Endothelial cell (in vitro differentiated cells): ENCODE measurements around the gene NCAM1. TPM values are rescaled to one million over a fixed set of nuclear protein-coding genes. Genes with fewer than 3 reads are reported as not detected.

Experiments used
- DNase-seq: peaks from one replicate; pipeline ENCODE4 v3.0.0; 2021; ENCODE audit warnings: low spot score
- H3K27ac Mint-ChIP-seq: one replicate; pipeline ENCODE4 v1.8.0; 2021; ENCODE audit warnings: mixed read lengths, inconsistent platforms; ENCODE audit not compliant: unreplicated experiment
- H3K27me3 Mint-ChIP-seq: one replicate; pipeline ENCODE4 v1.8.0; 2021; ENCODE audit warnings: mild to moderate bottlenecking, moderate library complexity, mixed read lengths, inconsistent platforms; ENCODE audit not compliant: unreplicated experiment
- H3K36me3 Mint-ChIP-seq: one replicate; pipeline ENCODE4 v1.8.0; 2021; ENCODE audit warnings: mild to moderate bottlenecking, low read depth, mixed read lengths, inconsistent platforms; ENCODE audit not compliant: unreplicated experiment
- H3K4me1 Mint-ChIP-seq: one replicate; pipeline ENCODE4 v1.8.0; 2021; ENCODE audit warnings: mild to moderate bottlenecking, mixed read lengths, inconsistent platforms; ENCODE audit not compliant: unreplicated experiment
- H3K4me3 Mint-ChIP-seq: one replicate; pipeline ENCODE4 v1.8.0; 2021; ENCODE audit warnings: mild to moderate bottlenecking, mixed read lengths, inconsistent platforms; ENCODE audit not compliant: unreplicated experiment
- H3K9me3 Mint-ChIP-seq: one replicate; pipeline ENCODE4 v1.8.0; 2021; ENCODE audit warnings: mixed read lengths, inconsistent platforms; ENCODE audit not compliant: unreplicated experiment
- CTCF ChIP-seq: fragments of 200-600 bp; sonication (generic); IDR thresholded peaks from one replicate; pipeline ENCODE4 v1.5.0; 2021; ENCODE audit warnings: antibody characterized with exemption; ENCODE audit not compliant: unreplicated experiment
- total RNA-seq: library from RNA; stranded (reverse); fragmentation: NEBNext Ultra II Directional; extraction: Animal tissue kit (Norgen Biotek cat#: 25700); gene quantifications from one replicate; pipeline ENCODE4 v1.2.1, GENCODE V29; 2021; ENCODE audit not compliant: unreplicated experiment

NCAM1 gene
- total RNA-seq, 1 donor from 2014 or later: 21.9 TPM

DNA sequence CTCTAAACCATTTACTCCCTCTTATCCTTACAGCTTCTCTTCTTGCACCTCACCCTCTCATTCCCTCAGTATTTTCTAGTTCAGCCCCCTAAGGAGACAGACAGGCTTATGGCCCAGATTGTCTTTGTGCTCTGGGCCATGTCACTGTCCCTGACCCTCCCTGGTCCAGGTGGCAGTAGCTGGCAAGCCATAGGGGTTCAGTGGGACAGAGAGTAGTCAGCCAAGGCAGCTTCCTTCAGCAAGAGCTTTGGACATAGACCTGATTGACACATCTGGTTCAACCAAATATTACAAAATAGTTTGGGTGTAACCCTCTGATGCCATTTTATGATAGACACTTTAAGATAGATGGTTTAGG lies 53.9 kb downstream of the NCAM1 start:
- no peaks in the 10 kb centered on the region for H3K4me1 Mint-ChIP-seq
- peaks cover 3% of the 10 kb centered on the region for H3K27me3 Mint-ChIP-seq
- H3K9me3 Mint-ChIP-seq: no peaks in the 10 kb centered on the region
- no peak overlapping the region for H3K27ac Mint-ChIP-seq
- H3K4me3 Mint-ChIP-seq: no peak overlapping the region
- no peaks in the 10 kb centered on the region for H3K36me3 Mint-ChIP-seq
- no peak for DNase-seq
- TF ChIP-seq CTCF: no peak

DNA sequence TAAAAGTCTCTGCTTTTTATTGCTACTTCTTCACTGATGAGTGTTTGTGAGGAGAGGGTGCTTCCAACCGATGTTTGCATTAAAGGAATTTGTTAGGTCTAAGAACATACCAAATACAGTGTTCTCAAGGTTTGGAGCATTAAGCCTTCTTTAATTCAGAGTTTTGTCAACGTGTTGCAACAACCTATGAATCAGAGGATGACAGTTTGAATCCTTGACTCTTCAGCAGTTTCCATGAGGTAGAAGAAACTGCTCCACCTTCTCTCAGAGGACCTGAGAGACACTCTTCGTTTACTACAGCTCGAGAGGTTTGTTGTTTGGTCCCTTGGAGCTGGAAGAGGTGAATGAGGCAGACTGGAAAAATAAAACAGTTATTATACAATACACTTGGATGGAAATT lies 55.7 kb downstream of the NCAM1 start:
- no peaks in the 10 kb centered on the region for H3K9me3 Mint-ChIP-seq
- no peak overlapping the region for H3K4me3 Mint-ChIP-seq
- H3K36me3 Mint-ChIP-seq: no peaks in the 10 kb centered on the region
- H3K27me3 Mint-ChIP-seq: peaks cover 3% of the 10 kb centered on the region
- H3K27ac Mint-ChIP-seq: no peak overlapping the region
- no peaks in the 10 kb centered on the region for H3K4me1 Mint-ChIP-seq
- DNase-seq: no peak
- no peak for TF ChIP-seq CTCF

DNA sequence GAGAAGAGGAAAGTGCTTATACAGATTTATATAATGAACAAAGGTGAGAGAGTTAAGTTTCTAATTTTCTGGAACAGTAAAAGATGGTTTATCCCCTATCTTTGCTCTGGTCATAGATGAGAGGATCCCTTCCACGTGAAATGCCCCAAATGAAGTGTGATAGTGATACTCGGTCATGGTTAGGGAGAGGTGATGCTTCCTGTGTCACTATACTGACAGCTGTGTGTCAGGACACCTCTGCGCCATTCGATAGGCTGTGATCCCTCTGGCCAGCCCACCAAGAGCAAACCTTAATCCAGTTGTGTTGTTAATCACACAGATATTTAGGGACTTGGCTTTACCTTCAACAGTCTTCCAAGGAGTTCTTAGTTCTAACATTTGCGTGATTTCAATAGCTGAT lies 57.7 kb downstream of the NCAM1 start:
- TF ChIP-seq CTCF: no peak
- no peaks in the 10 kb centered on the region for H3K4me1 Mint-ChIP-seq
- H3K27me3 Mint-ChIP-seq: peaks cover 3% of the 10 kb centered on the region
- H3K36me3 Mint-ChIP-seq: no peaks in the 10 kb centered on the region
- no peak overlapping the region for H3K4me3 Mint-ChIP-seq
- no peak for DNase-seq
- H3K9me3 Mint-ChIP-seq: no peaks in the 10 kb centered on the region
- no peak overlapping the region for H3K27ac Mint-ChIP-seq

GRCh38 chr11:113019711-113020110 lies 58.5 kb downstream of the NCAM1 start:
- H3K36me3 Mint-ChIP-seq: no peaks in the 10 kb centered on the region
- peaks cover 3% of the 10 kb centered on the region for H3K27me3 Mint-ChIP-seq
- no peak overlapping the region for H3K27ac Mint-ChIP-seq
- H3K9me3 Mint-ChIP-seq: no peaks in the 10 kb centered on the region
- no peak for DNase-seq
- no peaks in the 10 kb centered on the region for H3K4me1 Mint-ChIP-seq
- TF ChIP-seq CTCF: no peak
- H3K4me3 Mint-ChIP-seq: no peak overlapping the region

DNA sequence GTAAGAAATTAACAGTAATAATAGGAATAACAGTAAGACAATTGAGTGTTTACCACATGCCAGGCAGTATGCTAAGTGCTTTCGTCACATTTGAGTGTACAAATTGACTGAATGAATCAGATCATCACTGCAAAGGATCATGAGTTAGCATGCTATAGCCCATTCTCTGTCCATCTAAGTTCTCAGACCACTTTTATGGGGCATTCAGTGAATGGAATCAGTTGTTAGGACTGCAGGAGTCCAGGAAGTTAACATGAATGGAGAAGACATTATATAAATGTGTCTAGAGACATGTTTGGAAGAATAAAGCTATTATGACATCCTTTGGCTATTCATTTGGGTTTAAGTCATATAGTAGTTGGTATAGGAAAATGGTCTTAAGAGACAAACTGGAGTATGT lies 59.9 kb downstream of the NCAM1 start:
- DNase-seq: no peak
- no peak for TF ChIP-seq CTCF
- Mint-ChIP-seq H3K9me3 (no peaks in the 10 kb centered on the region), H3K27me3 (peaks cover 2% of the 10 kb centered on the region), H3K36me3 (no peaks in the 10 kb centered on the region), H3K4me3 (no peak overlapping the region), H3K27ac (no peak overlapping the region), H3K4me1 (no peaks in the 10 kb centered on the region)
